Hematopoietic multipotent progenitor cell treated with erythropoietin and hydrocortisone succinate and interleukin-3 and kit ligand, for 15 days (in vitro differentiated cells): ENCODE measurements around the gene C4orf46.

ENCODE experiments used
- DNase-seq: peaks from one replicate; pipeline ENCODE4 v3.0.0-alpha.2; 2015; ENCODE audit warnings: low spot score

C4orf46 gene

GRCh38 chr4:158652920-158653319, 18.8 kb downstream of the C4orf46 start:
- no peak for DNase-seq

- no peak for DNase-seq
Observed at GRCh38 chr4:158649111-158649680, 22.5 kb downstream of the C4orf46 start.

GRCh38 chr4:158644760-158645159, 26.9 kb downstream of the C4orf46 start:
- no peak for DNase-seq

GRCh38 chr4:158644356-158644755, 27.3 kb downstream of the C4orf46 start:
- no peak for DNase-seq

- DNase-seq: no peak
Observed at GRCh38 chr4:158636619-158637018, 35.1 kb downstream of the C4orf46 start.

GRCh38 chr4:158630893-158631292, 40.8 kb downstream of the C4orf46 start:
- no peak for DNase-seq

- no peak for DNase-seq
Observed at GRCh38 chr4:158625544-158625943, 46.1 kb downstream of the C4orf46 start.

- no peak for DNase-seq
Observed at GRCh38 chr4:158624889-158625478, 46.7 kb downstream of the C4orf46 start.

GRCh38 chr4:158622251-158622650, 49.4 kb downstream of the C4orf46 start:
- no peak for DNase-seq

GRCh38 chr4:158621729-158622128, 50.0 kb downstream of the C4orf46 start:
- no peak for DNase-seq

GRCh38 chr4:158617956-158618355, 53.7 kb downstream of the C4orf46 start:
- no peak for DNase-seq
